ENCODE measurements around the gene PPFIA4.

The PPFIA4 gene

GRCh38 chr1:203054184-203054583 lies 27.9 kb downstream of the PPFIA4 start:
- DNase-seq (ENCODE audit: insufficient read length, low spot score) (no peak), FAIRE-seq (no peak)
- TF ChIP-seq TAF1 (IDR thresholded peaks at IDR 0.05; ENCODE audit: low read depth, low read length) (no peak), POLR2AphosphoS5 (IDR thresholded peaks at IDR 0.05; ENCODE audit: low read depth, low read length) (no peak), POU2F2 (IDR thresholded peaks at IDR 0.05; ENCODE audit: low read depth, low read length) (no peak), POLR2A (IDR thresholded peaks at IDR 0.05; ENCODE audit: low read depth, low read length) (no peak), PAX5 (IDR thresholded peaks at IDR 0.05; ENCODE audit: insufficient read depth, low read length, severe bottlenecking) (no peak), SPI1 (IDR thresholded peaks at IDR 0.05; ENCODE audit: low read depth, low read length) (no peak)

- no peak for TF ChIP-seq POU2F2 (IDR thresholded peaks at IDR 0.05; ENCODE audit: low read depth, low read length)
- no peak for FAIRE-seq
- no peak for DNase-seq (ENCODE audit: insufficient read length, low spot score)
These were observed 28.4 kb downstream of the PPFIA4 start for GRCh38 chr1:203054642-203055041.

GRCh38 chr1:203055161-203055799 lies 29.0 kb downstream of the PPFIA4 start:
- DNase-seq (ENCODE audit: insufficient read length, low spot score) (no peak), FAIRE-seq (no peak)
- no peak for TF ChIP-seq TAF1 (IDR thresholded peaks at IDR 0.05; ENCODE audit: low read depth, low read length)
- TF ChIP-seq PAX5 (IDR thresholded peaks at IDR 0.05; ENCODE audit: insufficient read depth, low read length, severe bottlenecking): no peak
- no peak for TF ChIP-seq POLR2AphosphoS5 (IDR thresholded peaks at IDR 0.05; ENCODE audit: low read depth, low read length)
- TF ChIP-seq POU2F2 (IDR thresholded peaks at IDR 0.05; ENCODE audit: low read depth, low read length): no peak
- no peak for TF ChIP-seq SPI1 (IDR thresholded peaks at IDR 0.05; ENCODE audit: low read depth, low read length)
- TF ChIP-seq POLR2A (IDR thresholded peaks at IDR 0.05; ENCODE audit: low read depth, low read length): no peak

- TF ChIP-seq PAX5 (IDR thresholded peaks at IDR 0.05; ENCODE audit: insufficient read depth, low read length, severe bottlenecking) (no peak), TAF1 (IDR thresholded peaks at IDR 0.05; ENCODE audit: low read depth, low read length) (no peak), SPI1 (IDR thresholded peaks at IDR 0.05; ENCODE audit: low read depth, low read length) (no peak), POU2F2 (IDR thresholded peaks at IDR 0.05; ENCODE audit: low read depth, low read length) (no peak), POLR2AphosphoS5 (IDR thresholded peaks at IDR 0.05; ENCODE audit: low read depth, low read length) (no peak), POLR2A (IDR thresholded peaks at IDR 0.05; ENCODE audit: low read depth, low read length) (no peak)
- DNase-seq (ENCODE audit: insufficient read length, low spot score): no peak
- FAIRE-seq: no peak
These were observed 29.7 kb downstream of the PPFIA4 start for GRCh38 chr1:203056012-203056411.

GRCh38 chr1:203056516-203056915 lies 30.2 kb downstream of the PPFIA4 start:
- FAIRE-seq (peak; percentile 26), DNase-seq (ENCODE audit: insufficient read length, low spot score) (no peak)
- no peak for TF ChIP-seq POU2F2 (IDR thresholded peaks at IDR 0.05; ENCODE audit: low read depth, low read length)
- TF ChIP-seq POLR2A (IDR thresholded peaks at IDR 0.05; ENCODE audit: low read depth, low read length): no peak
- no peak for TF ChIP-seq POLR2AphosphoS5 (IDR thresholded peaks at IDR 0.05; ENCODE audit: low read depth, low read length)
- no peak for TF ChIP-seq PAX5 (IDR thresholded peaks at IDR 0.05; ENCODE audit: insufficient read depth, low read length, severe bottlenecking)
- no peak for TF ChIP-seq SPI1 (IDR thresholded peaks at IDR 0.05; ENCODE audit: low read depth, low read length)
- TF ChIP-seq TAF1 (IDR thresholded peaks at IDR 0.05; ENCODE audit: low read depth, low read length): no peak

GRCh38 chr1:203057911-203058675 lies 31.8 kb downstream of the PPFIA4 start:
- TF ChIP-seq TAF1 (IDR thresholded peaks at IDR 0.05; ENCODE audit: low read depth, low read length): no peak
- DNase-seq (ENCODE audit: insufficient read length, low spot score) (no peak), FAIRE-seq (no peak)

- TF ChIP-seq SPI1 (IDR thresholded peaks at IDR 0.05; ENCODE audit: low read depth, low read length) (no peak), POLR2AphosphoS5 (IDR thresholded peaks at IDR 0.05; ENCODE audit: low read depth, low read length) (no peak), POU2F2 (IDR thresholded peaks at IDR 0.05; ENCODE audit: low read depth, low read length) (no peak), POLR2A (IDR thresholded peaks at IDR 0.05; ENCODE audit: low read depth, low read length) (no peak), PAX5 (IDR thresholded peaks at IDR 0.05; ENCODE audit: insufficient read depth, low read length, severe bottlenecking) (no peak), TAF1 (IDR thresholded peaks at IDR 0.05; ENCODE audit: low read depth, low read length) (no peak)
- DNase-seq (ENCODE audit: insufficient read length, low spot score) (no peak), FAIRE-seq (no peak)
These were observed 32.3 kb downstream of the PPFIA4 start for GRCh38 chr1:203058676-203058935.

GRCh38 chr1:203059485-203059884 lies 33.2 kb downstream of the PPFIA4 start:
- FAIRE-seq (no peak), DNase-seq (ENCODE audit: insufficient read length, low spot score) (no peak)
- TF ChIP-seq SPI1 (IDR thresholded peaks at IDR 0.05; ENCODE audit: low read depth, low read length) (no peak), POU2F2 (IDR thresholded peaks at IDR 0.05; ENCODE audit: low read depth, low read length) (no peak), TAF1 (IDR thresholded peaks at IDR 0.05; ENCODE audit: low read depth, low read length) (no peak), POLR2A (IDR thresholded peaks at IDR 0.05; ENCODE audit: low read depth, low read length) (no peak), PAX5 (IDR thresholded peaks at IDR 0.05; ENCODE audit: insufficient read depth, low read length, severe bottlenecking) (no peak), POLR2AphosphoS5 (IDR thresholded peaks at IDR 0.05; ENCODE audit: low read depth, low read length) (no peak)

GRCh38 chr1:203060115-203060514 lies 33.8 kb downstream of the PPFIA4 start:
- TF ChIP-seq POLR2A (IDR thresholded peaks at IDR 0.05; ENCODE audit: low read depth, low read length) (no peak), POLR2AphosphoS5 (IDR thresholded peaks at IDR 0.05; ENCODE audit: low read depth, low read length) (no peak), TAF1 (IDR thresholded peaks at IDR 0.05; ENCODE audit: low read depth, low read length) (no peak), SPI1 (IDR thresholded peaks at IDR 0.05; ENCODE audit: low read depth, low read length) (no peak), PAX5 (IDR thresholded peaks at IDR 0.05; ENCODE audit: insufficient read depth, low read length, severe bottlenecking) (no peak), POU2F2 (IDR thresholded peaks at IDR 0.05; ENCODE audit: low read depth, low read length) (no peak)
- FAIRE-seq (no peak), DNase-seq (ENCODE audit: insufficient read length, low spot score) (no peak)

GRCh38 chr1:203063287-203063686 lies 37.0 kb downstream of the PPFIA4 start:
- FAIRE-seq: no peak
- no peak for DNase-seq (ENCODE audit: insufficient read length, low spot score)
- TF ChIP-seq PAX5 (IDR thresholded peaks at IDR 0.05; ENCODE audit: insufficient read depth, low read length, severe bottlenecking) (no peak), POU2F2 (IDR thresholded peaks at IDR 0.05; ENCODE audit: low read depth, low read length) (no peak)
